ENCODE results near the gene KRT33A. TPM values are rescaled to one million over a fixed set of nuclear protein-coding genes. Genes with fewer than 3 reads are reported as not detected.
A peak's percentile ranks its signal among the peaks of the same experiment; 100 is the strongest.

KRT33A gene
- total and polyA plus RNA-seq, 2 experiments from 2014 or later: not detected

DNA sequence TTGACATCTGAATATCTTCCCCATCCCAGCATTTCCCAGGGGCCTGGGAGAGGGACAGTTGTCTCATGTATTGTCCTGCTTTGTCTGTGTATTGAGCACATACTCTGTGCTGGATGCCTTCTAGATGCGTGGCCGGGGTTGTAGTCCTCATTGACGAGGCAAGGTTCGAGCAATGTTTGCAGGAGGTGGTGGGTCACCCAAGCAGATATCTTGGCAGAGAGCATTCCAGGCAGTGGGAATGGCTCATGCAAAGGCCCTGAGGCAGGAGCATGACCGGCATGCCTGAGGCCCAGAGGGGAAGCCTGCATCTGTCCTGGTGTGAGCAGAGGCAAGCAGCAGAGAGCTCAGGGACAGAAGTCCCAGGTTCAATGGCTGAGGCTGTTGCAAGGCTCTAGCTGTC lies 17.5 kb downstream of the KRT33A start:
- H3K79me2 ChIP-seq (ENCODE audit: insufficient read depth): no peaks in the 10 kb centered on the region
- no peaks in the 10 kb centered on the region for H3K9me3 ChIP-seq (ENCODE audit: low read depth)
- no peaks in the 10 kb centered on the region for H3K4me1 ChIP-seq (ENCODE audit: insufficient read depth)
- H3K4me2 ChIP-seq (ENCODE audit: unreplicated experiment): no peak overlapping the region
- no peaks in the 10 kb centered on the region for H3K27me3 ChIP-seq (replicated peaks; ENCODE audit: insufficient read depth)
- DNase-seq: no peak
- in situ Hi-C loops (cut with MboI): loop anchor here (25.0 kb wide), 1 partner anchor 329 kb away; no protein-coding TSS in a partner anchor
- H3K9me2 ChIP-seq (ENCODE audit: insufficient read depth): no peaks in the 10 kb centered on the region
- H3F3A ChIP-seq (ENCODE audit: insufficient read depth): no peaks in the 10 kb centered on the region
- H3K27ac ChIP-seq: no peak overlapping the region
- no peak overlapping the region for H3K9ac ChIP-seq
- H3K4me3 ChIP-seq: no peak overlapping the region
- no peaks in the 10 kb centered on the region for H4K20me1 ChIP-seq (ENCODE audit: insufficient read depth)
- H2AFZ ChIP-seq: no peak overlapping the region
- 99 to 100% methylated on average over 5 of the region's 5 CpGs for WGBS, 2 experiments (ENCODE audit: low coverage in 1 of 2, low lambda C conversion rate in 2 of 2, missing lambda C conversion rate in 2 of 2)
- TF ChIP-seq EZH2phosphoT487 (IDR thresholded peaks at IDR 0.05; ENCODE audit: insufficient read depth, low read depth) (no peak), EZH2 (IDR thresholded peaks at IDR 0.05; ENCODE audit: insufficient read depth, poor library complexity, severe bottlenecking) (no peak)
- H3K36me3 ChIP-seq (ENCODE audit: low read depth): no peaks in the 10 kb centered on the region

- Histone ChIP-seq H3K4me2 (ENCODE audit: unreplicated experiment) (no peak overlapping the region), H3K79me2 (ENCODE audit: insufficient read depth) (no peaks in the 10 kb centered on the region), H3K36me3 (ENCODE audit: low read depth) (no peaks in the 10 kb centered on the region), H3K9ac (no peak overlapping the region), H3K27me3 (replicated peaks; ENCODE audit: insufficient read depth) (no peaks in the 10 kb centered on the region), H3K27ac (no peak overlapping the region), H3K9me2 (ENCODE audit: insufficient read depth) (no peaks in the 10 kb centered on the region), H3K4me3 (no peak overlapping the region), H4K20me1 (ENCODE audit: insufficient read depth) (no peaks in the 10 kb centered on the region), H3K9me3 (ENCODE audit: low read depth) (no peaks in the 10 kb centered on the region), H2AFZ (no peak overlapping the region), H3F3A (ENCODE audit: insufficient read depth) (no peaks in the 10 kb centered on the region), H3K4me1 (ENCODE audit: insufficient read depth) (no peaks in the 10 kb centered on the region)
- no peak for TF ChIP-seq EZH2phosphoT487 (IDR thresholded peaks at IDR 0.05; ENCODE audit: insufficient read depth, low read depth)
- 78 to 97% methylated on average over 2 of the region's 2 CpGs for WGBS, 2 experiments (ENCODE audit: low coverage in 1 of 2, low lambda C conversion rate in 2 of 2, missing lambda C conversion rate in 2 of 2)
- in situ Hi-C loops (cut with MboI): loop anchor here (25.0 kb wide), 1 partner anchor 330 kb away; no protein-coding TSS in a partner anchor
- DNase-seq: no peak
These were observed 18.4 kb downstream of the KRT33A start for GRCh38 chr17:41332239-41332638.

GRCh38 chr17:41331606-41332005 lies 19.0 kb downstream of the KRT33A start:
- no peaks in the 10 kb centered on the region for H4K20me1 ChIP-seq (ENCODE audit: insufficient read depth)
- H3K4me3 ChIP-seq: no peak overlapping the region
- H3K4me2 ChIP-seq (ENCODE audit: unreplicated experiment): no peak overlapping the region

GRCh38 chr17:41329279-41329948 lies 21.2 kb downstream of the KRT33A start:
- WGBS, 2 experiments (ENCODE audit: low coverage in 1 of 2, low lambda C conversion rate in 2 of 2, missing lambda C conversion rate in 2 of 2): 42 to 47% methylated on average over 13 of the region's 13 CpGs
- no peaks in the 10 kb centered on the region for H4K20me1 ChIP-seq (ENCODE audit: insufficient read depth)
- in situ Hi-C loops (cut with MboI): loop anchor here (10.0 to 25.0 kb wide), 2 partner anchors 333 to 425 kb away; no protein-coding TSS in a partner anchor
- H3K4me1 ChIP-seq (ENCODE audit: insufficient read depth): no peaks in the 10 kb centered on the region
- TF ChIP-seq EZH2 (IDR thresholded peaks at IDR 0.05; ENCODE audit: insufficient read depth, poor library complexity, severe bottlenecking) (no peak), EZH2phosphoT487 (IDR thresholded peaks at IDR 0.05; ENCODE audit: insufficient read depth, low read depth) (no peak)
- H3K79me2 ChIP-seq (ENCODE audit: insufficient read depth): no peaks in the 10 kb centered on the region
- no peak overlapping the region for H3K9ac ChIP-seq
- H2AFZ ChIP-seq: 0 out of 2 replicates have a peak overlapping the region, but pooled peaks have one; percentile 44
- no peak overlapping the region for H3K4me3 ChIP-seq
- peak; percentile 81 for DNase-seq
- no peak overlapping the region for H3K27ac ChIP-seq
- H3K9me2 ChIP-seq (ENCODE audit: insufficient read depth): no peaks in the 10 kb centered on the region
- H3K4me2 ChIP-seq (ENCODE audit: unreplicated experiment): no peak overlapping the region
- no peaks in the 10 kb centered on the region for H3K9me3 ChIP-seq (ENCODE audit: low read depth)
- H3F3A ChIP-seq (ENCODE audit: insufficient read depth): no peaks in the 10 kb centered on the region
- H3K27me3 ChIP-seq (replicated peaks; ENCODE audit: insufficient read depth): no peaks in the 10 kb centered on the region
- no peaks in the 10 kb centered on the region for H3K36me3 ChIP-seq (ENCODE audit: low read depth)

More at GRCh38 chr17:41331606-41332005, 19.0 kb downstream of the KRT33A start:
- H3K9ac ChIP-seq: no peak overlapping the region
- no peaks in the 10 kb centered on the region for H3F3A ChIP-seq (ENCODE audit: insufficient read depth)
- no peaks in the 10 kb centered on the region for H3K27me3 ChIP-seq (replicated peaks; ENCODE audit: insufficient read depth)
- H3K9me3 ChIP-seq (ENCODE audit: low read depth): no peaks in the 10 kb centered on the region
- H3K27ac ChIP-seq: no peak overlapping the region
- 81 to 83% methylated on average over 6 to 7 of the region's 7 CpGs for WGBS, 2 experiments (ENCODE audit: low coverage in 1 of 2, low lambda C conversion rate in 2 of 2, missing lambda C conversion rate in 2 of 2)
- H3K4me1 ChIP-seq (ENCODE audit: insufficient read depth): no peaks in the 10 kb centered on the region
- H3K79me2 ChIP-seq (ENCODE audit: insufficient read depth): no peaks in the 10 kb centered on the region
- TF ChIP-seq EZH2phosphoT487 (IDR thresholded peaks at IDR 0.05; ENCODE audit: insufficient read depth, low read depth) (no peak), EZH2 (IDR thresholded peaks at IDR 0.05; ENCODE audit: insufficient read depth, poor library complexity, severe bottlenecking) (no peak)
- no peaks in the 10 kb centered on the region for H3K36me3 ChIP-seq (ENCODE audit: low read depth)
- DNase-seq: no peak
- no peak overlapping the region for H2AFZ ChIP-seq
- no peaks in the 10 kb centered on the region for H3K9me2 ChIP-seq (ENCODE audit: insufficient read depth)
- in situ Hi-C loops (cut with MboI): loop anchor here (25.0 kb wide), 1 partner anchor 331 kb away; no protein-coding TSS in a partner anchor

Data from GM23248 (cell line).